ENCODE data around the gene CTNNA2.

CTNNA2 gene

GRCh38 chr2:79758042-79758441, 245.2 kb downstream of the CTNNA2 start:
- DNase-seq (ENCODE audit: low read depth), result no peak
- TF ChIP-seq CTCF (conservative IDR thresholded peaks at IDR 0.05; ENCODE audit: control insufficient read depth, insufficient read depth, low read depth, low read length), result no peak
- H3K4me3 ChIP-seq (ENCODE audit: control insufficient read depth, low read depth, low read length), result no peak overlapping the region

- no peak for DNase-seq (ENCODE audit: low read depth)
- no peak for TF ChIP-seq CTCF (conservative IDR thresholded peaks at IDR 0.05; ENCODE audit: control insufficient read depth, insufficient read depth, low read depth, low read length)
- H3K4me3 ChIP-seq (ENCODE audit: control insufficient read depth, low read depth, low read length), result no peak overlapping the region
These were observed 246.0 kb downstream of the CTNNA2 start for GRCh38 chr2:79758749-79759282.

- DNase-seq (ENCODE audit: low read depth), result no peak
- no peak for TF ChIP-seq CTCF (conservative IDR thresholded peaks at IDR 0.05; ENCODE audit: control insufficient read depth, insufficient read depth, low read depth, low read length)
- no peak overlapping the region for H3K4me3 ChIP-seq (ENCODE audit: control insufficient read depth, low read depth, low read length)
These were observed 258.1 kb downstream of the CTNNA2 start for GRCh38 chr2:79770926-79771325.

GRCh38 chr2:79771493-79771892, 258.6 kb downstream of the CTNNA2 start:
- no peak overlapping the region for H3K4me3 ChIP-seq (ENCODE audit: control insufficient read depth, low read depth, low read length)
- no peak for DNase-seq (ENCODE audit: low read depth)
- no peak for TF ChIP-seq CTCF (conservative IDR thresholded peaks at IDR 0.05; ENCODE audit: control insufficient read depth, insufficient read depth, low read depth, low read length)

- no peak for TF ChIP-seq CTCF (conservative IDR thresholded peaks at IDR 0.05; ENCODE audit: control insufficient read depth, insufficient read depth, low read depth, low read length)
- H3K4me3 ChIP-seq (ENCODE audit: control insufficient read depth, low read depth, low read length), result no peak overlapping the region
- DNase-seq (ENCODE audit: low read depth), result no peak
These were observed 261.2 kb downstream of the CTNNA2 start for GRCh38 chr2:79774016-79774415.

- no peak for DNase-seq (ENCODE audit: low read depth)
- H3K4me3 ChIP-seq (ENCODE audit: control insufficient read depth, low read depth, low read length), result no peak overlapping the region
- no peak for TF ChIP-seq CTCF (conservative IDR thresholded peaks at IDR 0.05; ENCODE audit: control insufficient read depth, insufficient read depth, low read depth, low read length)
These were observed 263.6 kb downstream of the CTNNA2 start for GRCh38 chr2:79776461-79776860.

- no peak overlapping the region for H3K4me3 ChIP-seq (ENCODE audit: control insufficient read depth, low read depth, low read length)
- TF ChIP-seq CTCF (conservative IDR thresholded peaks at IDR 0.05; ENCODE audit: control insufficient read depth, insufficient read depth, low read depth, low read length), result no peak
- DNase-seq (ENCODE audit: low read depth), result no peak
These were observed 267.9 kb downstream of the CTNNA2 start for GRCh38 chr2:79780781-79781180.

Measured in fibroblast of mammary gland (primary cell).